NCI-H510A treated with DMSO at 0.1 percent for 48 hours (cell line): ENCODE measurements around the gene TAF1D.
"Not testable (repeated sequence)": the region's sequence is repeated elsewhere in the genome, so short reads cannot be mapped to it uniquely, and the experiment has no call there.

Experiments used
- DNase-seq: peaks from one replicate; lab custom pipeline; 2025; lab: John Stamatoyannopoulos, UW

TAF1D gene, protein sequence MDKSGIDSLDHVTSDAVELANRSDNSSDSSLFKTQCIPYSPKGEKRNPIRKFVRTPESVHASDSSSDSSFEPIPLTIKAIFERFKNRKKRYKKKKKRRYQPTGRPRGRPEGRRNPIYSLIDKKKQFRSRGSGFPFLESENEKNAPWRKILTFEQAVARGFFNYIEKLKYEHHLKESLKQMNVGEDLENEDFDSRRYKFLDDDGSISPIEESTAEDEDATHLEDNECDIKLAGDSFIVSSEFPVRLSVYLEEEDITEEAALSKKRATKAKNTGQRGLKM

DNA sequence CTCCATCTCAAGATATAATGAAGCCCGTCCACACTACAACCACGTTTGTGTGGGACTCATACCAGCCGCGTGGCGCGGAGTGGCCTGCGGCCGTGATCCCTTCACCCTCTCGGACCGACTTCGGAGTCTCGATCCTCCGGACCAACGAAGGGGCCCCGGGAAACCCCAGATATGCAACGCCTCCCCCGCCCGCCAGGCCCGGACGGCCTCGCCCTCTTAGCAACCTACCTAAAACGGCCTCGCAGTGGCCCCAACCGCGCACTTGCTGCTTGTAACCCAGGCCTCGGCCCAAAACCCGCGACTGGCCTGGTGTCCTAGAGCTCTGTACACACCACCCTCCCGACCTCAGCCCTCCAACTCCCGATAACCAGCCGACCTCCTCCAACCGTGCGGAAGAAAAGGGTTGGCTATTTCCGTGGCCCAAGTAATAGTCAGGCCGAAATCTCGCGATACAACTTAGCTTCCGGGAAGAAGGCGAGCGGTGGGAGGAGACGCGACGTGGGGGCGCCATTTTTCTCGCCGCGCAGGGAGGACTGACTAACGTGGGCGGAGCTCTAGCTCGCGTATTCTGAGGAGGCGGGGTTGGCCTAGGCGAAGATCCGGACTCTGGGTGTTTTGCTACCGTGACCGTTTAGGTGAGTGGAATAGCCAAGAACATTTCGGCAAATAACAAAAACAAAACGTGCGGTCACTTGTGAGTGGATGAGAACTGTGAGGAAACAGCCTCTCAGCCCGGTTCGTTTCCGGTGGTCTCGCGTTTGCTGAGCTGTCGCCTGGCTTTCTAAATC, at the start of gene TAF1D, which contains the start of gene C11orf54:
TSS of gene TAF1D (minus strand) at position 402 of the 788 bp plus-strand sequence. CDS start 2,191 bp downstream, outside the sequence.
TSS of gene C11orf54 (plus strand) at position 579 of the 788 bp plus-strand sequence. CDS start 5,722 bp downstream, outside the sequence.
- peak; percentile 96 for DNase-seq

DNA sequence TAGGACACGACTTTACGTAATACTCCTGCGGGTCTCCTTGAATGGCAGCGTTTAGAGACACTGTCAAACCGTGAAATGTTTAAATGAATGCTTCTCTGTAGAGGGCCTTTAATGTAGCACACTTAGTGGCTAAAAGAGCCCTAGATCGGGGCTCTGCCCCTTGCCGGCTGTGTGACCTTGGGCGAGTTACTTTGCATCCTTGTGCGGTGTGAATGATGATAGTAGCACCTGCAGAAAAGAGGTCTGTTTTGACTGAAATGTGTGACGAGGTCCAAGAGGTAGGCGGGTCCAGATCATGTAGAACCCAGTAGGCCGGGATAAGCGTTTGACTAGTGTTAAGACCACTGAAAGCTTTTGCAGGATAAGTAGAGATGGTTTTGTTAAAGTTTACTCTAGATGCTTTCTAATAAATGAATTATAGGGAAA, 43.7 kb upstream of the TAF1D start:
- peak; percentile 40 for DNase-seq

DNA sequence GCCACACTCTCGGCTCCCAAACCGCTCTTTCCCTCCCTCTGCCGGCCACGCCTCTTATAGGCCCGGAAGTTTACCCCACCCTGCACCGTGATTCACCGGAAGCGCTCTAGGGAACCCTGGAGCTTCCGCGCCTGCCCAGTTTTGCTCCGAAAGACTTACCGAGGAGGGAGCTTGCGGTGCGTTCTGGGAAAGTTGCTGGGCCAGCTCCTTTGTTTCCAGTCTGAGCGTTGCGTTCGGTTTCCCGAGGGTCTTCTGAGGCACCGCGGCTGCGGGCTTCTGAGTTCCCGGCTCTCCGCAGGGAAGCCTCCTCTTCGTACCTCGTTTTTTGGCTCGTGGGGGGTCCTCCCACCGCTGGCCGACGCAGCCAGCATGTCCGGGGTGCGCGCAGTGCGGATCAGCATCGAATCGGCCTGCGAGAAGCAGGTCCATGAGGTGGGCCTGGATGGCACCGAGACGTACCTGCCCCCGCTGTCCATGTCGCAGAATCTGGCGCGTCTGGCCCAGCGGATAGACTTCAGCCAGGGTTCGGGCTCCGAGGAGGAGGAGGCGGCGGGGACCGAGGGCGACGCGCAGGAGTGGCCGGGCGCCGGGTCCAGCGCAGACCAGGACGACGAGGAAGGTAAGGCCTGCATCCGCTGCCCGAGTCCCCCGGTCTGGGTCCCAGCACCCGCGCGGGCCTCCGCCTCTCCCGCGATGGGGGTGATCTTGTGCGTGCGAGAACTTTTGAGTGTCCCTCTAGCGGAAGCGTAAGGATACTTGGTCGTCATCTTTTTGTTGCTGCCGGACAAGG, 43.0 kb upstream of the TAF1D start, which contains the start of gene MED17:
TSS of gene MED17 (plus strand) at position 138 of the 790 bp plus-strand sequence. CDS start at position 370, 232 bp downstream.
- DNase-seq, result peak; percentile 97

DNA sequence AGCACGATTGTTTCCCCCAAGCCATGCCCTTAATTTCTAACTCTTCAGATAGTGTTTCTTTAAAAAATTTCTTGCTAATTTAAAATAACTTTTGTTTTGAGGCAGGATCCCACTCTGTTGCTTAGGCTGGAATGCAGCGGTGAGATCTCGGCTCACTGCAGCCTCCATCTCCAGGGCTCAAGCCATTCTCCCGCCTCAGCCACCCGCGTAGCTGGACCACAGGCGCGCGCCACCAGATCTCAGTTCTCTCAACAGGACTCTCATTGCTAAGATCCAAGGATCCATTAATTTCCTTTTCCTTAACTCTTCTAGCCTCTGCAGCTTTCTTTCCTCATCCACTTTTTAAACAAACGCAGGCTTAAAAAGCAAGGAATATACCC, 42.5 kb upstream of the TAF1D start:
- DNase-seq, result no peak

DNA sequence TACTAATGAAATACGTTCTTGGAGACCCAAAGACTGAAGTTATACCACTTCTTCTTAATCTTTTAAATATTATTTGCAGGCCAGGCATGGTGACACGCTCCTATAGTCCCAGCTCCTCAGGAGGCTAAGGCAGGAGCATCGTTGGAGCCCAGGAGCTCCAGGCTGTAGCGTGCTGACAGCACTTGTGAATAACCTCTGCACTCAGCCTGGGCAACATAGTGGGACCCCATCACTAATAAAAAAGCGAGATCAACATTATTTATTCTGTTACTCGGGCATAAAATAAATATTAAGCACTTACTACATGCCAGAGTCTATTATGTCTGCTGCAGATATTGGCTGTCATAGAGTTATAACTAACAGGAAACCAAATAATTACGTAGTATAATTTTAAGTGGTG, 42.1 kb upstream of the TAF1D start:
- DNase-seq, result no peak

DNA sequence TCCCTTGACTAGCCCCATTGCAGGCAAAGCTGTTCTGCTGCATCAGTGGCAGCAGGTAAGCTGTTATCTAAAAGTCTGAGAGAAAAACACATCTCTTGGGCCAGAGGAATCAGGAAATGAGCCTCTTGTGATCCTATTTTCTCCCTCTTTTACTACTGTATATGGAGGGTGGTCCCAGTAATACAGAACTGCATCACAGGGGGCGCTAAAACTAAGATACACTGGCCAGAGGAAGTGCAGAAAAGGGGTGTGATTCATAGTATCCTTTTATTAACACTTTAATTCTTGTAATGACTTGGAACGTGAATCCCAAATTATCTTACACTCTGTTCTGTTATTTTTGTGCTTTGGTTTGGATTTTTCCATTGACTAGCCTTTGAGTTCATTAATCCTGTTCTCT, 34.0 kb upstream of the TAF1D start:
- DNase-seq, result no peak

DNA sequence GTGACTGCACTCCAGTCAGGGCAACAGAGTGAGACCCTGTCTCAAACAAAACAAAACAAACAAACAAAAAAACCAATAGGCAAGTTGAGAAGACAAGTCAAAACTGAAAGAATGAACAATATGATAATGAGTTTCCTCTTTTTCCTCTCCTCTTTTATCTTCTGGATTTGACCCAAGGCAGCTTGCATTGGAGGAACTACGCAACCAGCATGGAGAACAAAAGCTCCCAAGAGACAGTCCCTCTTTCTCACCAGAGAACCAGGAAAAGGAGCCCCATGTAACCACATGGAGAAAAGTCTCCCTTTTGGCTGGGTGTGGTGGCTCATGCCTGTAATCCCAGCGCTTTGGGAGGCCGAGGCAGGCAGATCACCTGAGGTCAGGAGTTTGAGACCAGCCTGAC, 33.3 kb upstream of the TAF1D start:
- DNase-seq, result not testable (repeated sequence)

DNA sequence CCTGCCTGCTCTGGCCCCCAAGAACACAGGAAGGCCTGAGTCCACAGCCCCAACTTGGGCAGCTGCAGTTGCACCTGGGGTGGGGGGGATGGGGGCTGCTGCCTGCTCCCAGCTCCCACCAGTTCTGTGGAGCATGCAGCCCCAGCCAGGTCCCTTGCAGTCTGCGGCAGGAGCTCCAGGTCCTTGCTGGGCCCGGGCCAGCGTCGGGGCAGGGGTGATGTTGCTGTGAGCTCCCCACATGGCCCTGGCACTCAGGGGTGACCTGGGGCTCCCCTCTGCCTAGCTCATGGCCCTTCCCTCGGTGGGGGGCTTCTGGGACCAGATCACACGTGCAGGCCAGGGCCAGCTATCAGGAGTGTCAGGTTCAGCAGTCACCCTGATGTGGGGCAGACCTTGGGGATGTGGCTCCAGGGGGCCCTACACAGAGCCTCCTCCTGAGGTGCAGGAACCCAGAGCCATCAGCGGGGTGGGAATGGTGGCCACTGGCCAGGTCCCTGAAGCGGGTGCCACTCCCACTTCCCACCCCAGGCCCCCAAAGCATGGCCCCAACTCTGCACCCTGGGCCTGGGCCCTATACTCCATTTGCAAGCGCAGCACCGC, 32.4 kb upstream of the TAF1D start:
- DNase-seq, result no peak

DNA sequence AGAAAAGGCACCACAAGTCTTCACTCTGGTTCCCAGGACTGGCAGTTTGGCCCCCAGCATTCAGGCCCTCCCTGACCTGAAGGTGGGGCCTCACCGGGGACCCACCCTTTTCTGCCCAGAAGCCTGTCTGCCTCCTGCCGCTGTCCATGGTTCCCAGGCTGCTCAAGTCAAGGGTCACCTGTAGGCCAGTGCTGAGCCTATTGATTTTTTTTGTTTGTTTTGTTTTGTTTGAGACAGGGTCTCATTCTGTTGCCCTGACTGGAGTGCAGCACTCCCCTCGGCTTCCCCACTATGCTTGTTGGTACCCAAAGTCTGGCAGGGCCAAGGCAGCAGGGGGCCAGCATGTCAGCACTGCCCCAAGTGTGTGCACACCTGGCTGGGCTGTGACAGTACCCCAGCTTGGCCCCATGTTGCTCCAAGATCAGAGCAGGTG, 31.8 kb upstream of the TAF1D start:
- DNase-seq, result no peak

DNA sequence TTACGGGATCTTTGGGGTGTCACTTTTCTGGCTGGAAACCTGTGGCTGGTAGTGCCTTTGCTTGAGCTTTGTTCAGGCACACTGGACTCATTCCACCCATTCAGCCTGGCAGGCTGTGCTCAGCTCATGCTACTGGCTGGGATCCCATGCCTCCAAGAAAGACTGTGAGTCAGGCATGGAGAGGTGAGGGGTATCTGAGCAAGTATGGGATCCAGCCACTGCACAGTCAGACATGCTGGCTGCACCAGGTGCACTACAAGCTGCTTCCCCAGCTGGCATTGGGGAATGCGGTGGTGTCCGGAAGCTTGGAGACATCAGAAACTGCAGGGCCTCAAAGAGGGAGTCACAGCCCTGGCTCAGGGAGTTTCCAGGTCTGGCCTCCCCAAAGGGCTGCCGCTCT, 30.8 kb upstream of the TAF1D start:
- DNase-seq, result no peak

DNA sequence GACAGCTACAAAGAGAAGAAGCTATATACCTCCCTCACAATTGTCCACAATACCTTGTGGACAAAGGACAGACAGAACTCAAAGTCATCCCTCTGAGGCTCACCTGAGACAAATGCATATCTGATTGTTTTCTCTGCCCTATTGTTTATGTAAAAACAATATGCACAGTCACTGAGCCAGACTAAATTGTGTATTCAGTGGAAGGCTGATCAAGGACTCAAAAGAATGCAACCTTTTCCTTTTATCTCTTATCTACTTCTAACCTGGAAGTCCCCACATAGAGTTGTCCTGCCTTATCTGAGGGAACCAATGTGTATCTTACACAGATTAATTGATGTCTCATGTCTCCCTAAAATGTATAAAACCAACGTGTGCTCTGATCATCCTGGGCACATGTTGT, 28.9 kb upstream of the TAF1D start:
- no peak for DNase-seq

DNA sequence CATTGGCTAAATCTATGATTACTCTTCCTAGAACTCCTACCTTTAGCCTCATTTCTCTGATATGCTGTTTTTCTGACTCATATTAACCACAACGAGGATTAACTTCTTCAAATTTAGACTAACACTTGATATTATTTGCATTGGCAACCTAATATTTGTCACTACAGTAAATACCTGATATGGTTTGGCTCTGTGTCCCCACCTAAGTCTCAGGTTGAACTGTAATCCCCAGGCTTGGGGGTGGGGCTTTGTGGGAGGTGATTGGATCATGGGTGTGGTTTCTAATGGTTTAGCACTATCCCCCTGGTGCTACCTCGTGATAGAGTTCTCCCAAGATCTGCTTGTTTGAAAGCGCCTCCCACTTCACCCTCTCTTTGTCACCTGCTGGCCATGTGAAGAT, 25.7 kb upstream of the TAF1D start:
- DNase-seq, result no peak

DNA sequence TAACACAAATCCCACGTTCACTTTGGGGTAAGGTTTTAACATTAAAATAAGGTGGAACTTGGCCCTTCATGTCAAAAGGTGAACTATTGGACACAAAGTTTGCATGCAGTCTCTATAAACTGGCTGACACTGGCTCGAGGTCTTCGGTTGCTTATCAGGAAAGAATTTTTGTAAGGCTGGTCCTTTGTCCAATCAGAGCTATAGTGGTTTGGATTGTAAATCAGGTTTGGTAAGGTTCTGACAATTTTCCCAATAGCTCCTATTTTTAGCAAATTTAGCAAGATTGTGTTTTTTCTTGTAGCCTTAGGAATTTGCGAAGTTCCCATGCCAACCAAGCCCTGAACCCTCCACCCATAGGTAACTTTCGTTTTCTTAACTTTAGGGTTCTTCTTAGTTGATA, 25.2 kb upstream of the TAF1D start:
- no peak for DNase-seq

DNA sequence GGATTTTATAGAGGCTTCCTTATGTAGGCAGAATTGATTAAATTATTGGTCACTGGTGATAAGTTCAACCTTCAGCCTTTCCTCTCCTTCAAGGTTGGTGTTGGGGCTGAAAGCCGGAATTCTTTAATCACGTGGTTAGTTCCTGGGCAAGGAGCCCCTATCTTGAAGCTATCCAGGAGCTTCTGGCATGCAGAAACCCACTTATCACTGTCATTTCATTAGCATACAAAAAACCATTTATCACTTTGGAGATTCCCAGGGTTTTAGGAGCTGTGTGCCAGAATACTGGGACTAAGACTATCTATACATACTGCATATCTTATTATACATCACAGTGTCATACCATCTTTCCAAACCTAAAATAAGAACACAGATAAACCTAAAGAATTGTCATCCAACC, 24.3 kb upstream of the TAF1D start:
- DNase-seq, result no peak

DNA sequence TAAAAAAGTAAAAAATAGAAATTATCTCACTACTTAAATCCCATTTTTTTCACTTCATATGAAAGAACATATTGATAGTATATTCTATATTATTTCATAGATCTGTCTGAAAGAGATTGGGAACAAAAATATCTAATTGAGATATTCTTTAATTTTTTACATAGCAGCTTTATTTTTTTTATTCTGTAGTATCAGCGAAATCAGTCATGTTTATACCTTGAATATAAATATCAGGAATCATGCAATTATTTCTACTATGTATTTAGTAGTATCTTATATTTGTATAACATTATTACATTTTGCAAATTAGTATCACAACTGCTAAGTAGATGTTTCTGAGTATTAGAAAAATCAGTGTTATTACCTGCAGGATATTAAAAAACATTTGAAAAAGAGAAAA, 20.6 kb upstream of the TAF1D start:
- no peak for DNase-seq

DNA sequence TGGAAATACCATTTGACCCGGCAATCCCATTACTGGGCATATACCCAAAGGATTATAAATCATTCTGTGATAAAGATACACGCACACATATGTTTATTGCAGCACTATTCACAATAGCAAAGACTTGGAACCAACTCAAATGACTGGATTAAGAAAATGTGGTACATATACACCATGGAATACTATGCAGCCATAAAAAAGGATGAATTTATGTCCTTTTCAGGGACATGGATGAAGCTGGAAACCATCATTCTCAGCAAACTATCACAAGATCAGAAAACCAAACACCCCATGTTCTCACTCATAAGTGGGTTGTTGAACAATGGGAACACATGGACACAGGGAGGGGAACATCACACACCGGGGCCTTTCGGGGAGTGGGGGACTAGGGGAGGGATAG, 17.8 kb upstream of the TAF1D start:
- DNase-seq, result not testable (repeated sequence)

DNA sequence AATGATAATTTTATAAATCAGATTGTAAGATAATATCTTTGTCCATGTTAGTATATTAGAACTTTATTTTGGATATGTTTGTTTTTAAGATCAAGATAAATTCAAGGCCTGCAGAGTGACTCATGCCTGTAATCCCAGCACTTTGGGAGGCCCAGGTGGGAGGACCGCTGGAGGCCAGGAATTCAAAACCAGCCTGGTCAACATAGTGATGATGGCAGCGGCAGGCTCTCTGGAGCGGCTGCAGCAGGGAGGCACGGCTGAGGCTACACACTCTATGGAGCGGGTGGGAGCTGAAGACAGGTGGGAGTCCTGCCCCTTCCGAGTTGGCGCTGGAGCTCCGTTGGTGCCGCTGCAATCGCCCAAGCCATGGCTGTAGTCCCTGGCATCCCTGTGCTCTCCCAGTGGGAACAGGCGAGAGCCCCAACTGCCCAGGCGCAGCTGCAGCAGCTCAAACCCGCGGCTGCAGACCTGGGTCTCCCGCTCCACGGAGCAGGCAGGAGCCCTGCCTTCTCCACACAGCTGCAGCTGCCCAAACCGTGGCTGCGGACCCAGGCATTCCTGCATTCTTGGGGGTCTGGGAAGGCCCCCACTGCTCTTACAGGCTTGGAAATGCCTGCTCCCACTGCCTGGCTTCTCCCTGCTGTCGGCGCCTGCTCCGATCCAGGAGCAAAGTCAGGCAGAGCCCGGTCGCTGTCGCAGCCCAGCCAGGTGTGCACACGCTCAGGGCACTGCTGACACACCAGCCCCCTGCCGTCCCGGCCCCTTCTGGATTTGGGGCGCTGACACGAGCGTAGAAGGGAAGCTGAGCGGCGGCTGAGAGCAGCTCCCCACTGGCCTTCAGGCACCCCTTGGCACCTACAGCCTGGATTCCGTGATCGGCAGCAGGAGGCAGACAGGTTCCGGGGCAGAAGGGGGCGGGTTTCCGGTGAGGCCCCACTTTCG, 16.9 kb upstream of the TAF1D start:
- DNase-seq, result no peak

DNA sequence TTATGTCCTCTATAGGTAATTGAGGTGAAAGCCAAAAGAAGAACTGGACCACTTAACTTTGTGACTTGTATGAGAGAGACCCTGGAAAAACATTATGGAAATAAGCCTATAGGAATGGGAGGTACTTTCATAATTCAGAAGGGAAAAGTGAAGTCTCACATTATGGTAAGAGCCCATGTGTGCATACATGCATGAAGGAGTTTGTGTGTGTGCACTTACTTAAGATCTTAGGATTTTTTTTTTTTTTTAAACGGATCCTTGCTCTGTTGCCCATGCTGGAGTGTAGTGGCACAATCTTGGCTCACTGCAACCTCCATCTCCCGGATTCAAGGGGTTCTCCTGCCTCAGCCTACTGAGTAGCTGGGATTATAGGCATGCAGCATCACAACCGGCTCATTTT, 16.0 kb upstream of the TAF1D start:
- no peak for DNase-seq

DNA sequence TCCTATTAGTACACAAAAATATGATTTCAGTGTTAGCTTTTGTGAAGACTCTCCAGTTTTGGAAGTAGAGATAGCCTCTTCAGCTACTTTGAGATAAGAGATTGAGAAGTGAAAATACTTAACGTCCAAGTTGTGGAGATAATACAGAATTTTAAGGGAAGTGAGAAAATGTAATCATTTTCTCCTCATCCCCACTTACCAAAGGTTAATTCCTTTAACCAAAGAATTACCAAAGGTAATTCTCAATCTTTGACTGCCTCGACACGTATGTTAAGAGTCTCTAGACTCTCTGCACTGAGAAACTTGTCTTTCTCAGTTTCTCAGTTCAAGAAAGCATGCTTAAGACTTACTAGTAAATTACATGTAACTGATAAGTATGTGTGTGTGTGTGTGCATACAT, 15.5 kb upstream of the TAF1D start:
- DNase-seq, result no peak

DNA sequence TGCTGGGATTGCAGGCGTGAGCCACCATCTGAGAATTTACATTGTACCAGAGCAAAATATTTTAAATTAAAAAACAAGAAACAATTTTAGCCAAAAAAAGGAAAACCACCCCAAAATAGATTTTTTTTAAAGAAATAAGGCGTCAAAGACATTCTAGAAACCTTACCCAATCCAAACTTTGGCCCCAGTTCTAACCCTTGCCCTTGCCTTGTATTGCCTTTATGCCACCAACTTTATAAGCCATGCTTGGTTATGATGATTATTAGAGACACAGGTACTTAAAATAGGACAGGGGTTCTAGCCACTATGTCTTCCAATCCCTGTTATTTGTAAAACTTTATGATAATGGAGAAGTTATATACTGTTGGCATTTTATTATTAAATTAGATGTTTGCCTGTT, 11.9 kb upstream of the TAF1D start:
- DNase-seq, result no peak

DNA sequence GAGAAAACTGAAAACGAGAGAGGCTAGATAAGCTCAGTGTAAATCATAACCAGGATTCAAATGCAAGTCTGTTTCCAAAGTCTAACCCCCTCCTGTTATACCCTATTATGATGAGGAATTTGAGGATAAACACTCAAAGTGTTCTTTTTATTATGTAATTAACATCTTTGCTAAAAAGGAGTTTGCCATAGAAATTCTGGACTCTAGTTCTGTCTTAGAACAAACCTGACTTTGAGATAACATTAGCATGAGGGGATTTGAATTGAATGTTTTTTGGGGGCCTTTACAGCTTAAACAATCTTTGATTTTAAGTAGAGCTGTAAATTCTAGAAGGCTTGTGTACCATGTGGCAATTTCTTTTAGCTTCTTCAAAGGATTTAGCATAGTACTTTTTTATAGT, 9.7 kb upstream of the TAF1D start:
- DNase-seq, result no peak
